ENCODE results near the gene ZFYVE9. TPM values are rescaled to one million over a fixed set of nuclear protein-coding genes. Genes with fewer than 3 reads are reported as not detected.
"Not testable (repeated sequence)": the region's sequence is repeated elsewhere in the genome, so short reads cannot be mapped to it uniquely, and the experiment has no call there.

Gene ZFYVE9
- total RNA-seq, 2 experiments from 2014 or later: 5.4 to 6.1 TPM

DNA sequence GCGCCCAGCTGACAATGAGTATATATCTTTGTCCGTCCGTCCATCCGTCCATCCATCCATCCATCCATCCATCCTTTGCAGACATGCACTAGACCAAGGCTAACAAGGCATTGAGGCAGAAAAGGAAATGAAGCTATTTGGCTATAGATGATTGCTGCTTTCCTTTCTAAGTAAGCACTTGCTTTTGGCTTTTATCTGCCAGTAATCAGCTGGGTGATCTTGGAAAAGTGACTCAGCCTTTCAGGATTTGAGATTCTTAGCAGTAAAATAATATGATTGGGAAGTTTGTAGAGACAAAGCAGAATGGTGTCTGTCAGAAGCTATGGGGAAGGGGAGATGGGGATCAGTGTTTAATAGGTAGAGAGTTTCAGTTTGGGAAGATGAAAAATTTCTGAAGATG, 22.7 kb downstream of the ZFYVE9 start:
- Histone ChIP-seq H3K4me1 (ENCODE audit: insufficient read depth, low read length) (no peaks in the 10 kb centered on the region), H3K27ac (ENCODE audit: low read depth in 1 of 2, low read length in 2 of 2) (no peak overlapping the region), H3K27me3 (ENCODE audit: control insufficient read depth in 1 of 2, insufficient read depth in 2 of 2, low read length in 2 of 2) (no peaks in the 10 kb centered on the region), H3K4me3 (ENCODE audit: low read length) (no peak overlapping the region), H3K36me3 (ENCODE audit: insufficient read depth, low read length) (no peaks in the 10 kb centered on the region), H3K9me3 (ENCODE audit: control insufficient read depth in 1 of 2, insufficient read depth in 1 of 2, low read length in 2 of 2) (no peaks in the 10 kb centered on the region)
- H3K9me3 Mint-ChIP-seq: peaks cover under 1% of the 10 kb centered on the region
- intact Hi-C loops (cut with DNase I, micrococcal nuclease): no loop called here
- H3K4me1 Mint-ChIP-seq (ENCODE audit: low read depth): no peaks in the 10 kb centered on the region
- no peak overlapping the region for H3K4me3 Mint-ChIP-seq
- DNase-seq (no peak), ATAC-seq (ENCODE audit: poor library complexity) (no peak)
- CTCF ChIA-PET: interaction anchor here (2.1 kb wide), 1 partner anchor 11 kb away, joined by 4 read pairs; no protein-coding TSS in a partner anchor
- peaks cover under 1% of the 10 kb centered on the region for H3K36me3 Mint-ChIP-seq (ENCODE audit: low read depth)
- no peak overlapping the region for H3K27ac Mint-ChIP-seq
- no peaks in the 10 kb centered on the region for H3K27me3 Mint-ChIP-seq
- TF ChIP-seq, protein P1, sequence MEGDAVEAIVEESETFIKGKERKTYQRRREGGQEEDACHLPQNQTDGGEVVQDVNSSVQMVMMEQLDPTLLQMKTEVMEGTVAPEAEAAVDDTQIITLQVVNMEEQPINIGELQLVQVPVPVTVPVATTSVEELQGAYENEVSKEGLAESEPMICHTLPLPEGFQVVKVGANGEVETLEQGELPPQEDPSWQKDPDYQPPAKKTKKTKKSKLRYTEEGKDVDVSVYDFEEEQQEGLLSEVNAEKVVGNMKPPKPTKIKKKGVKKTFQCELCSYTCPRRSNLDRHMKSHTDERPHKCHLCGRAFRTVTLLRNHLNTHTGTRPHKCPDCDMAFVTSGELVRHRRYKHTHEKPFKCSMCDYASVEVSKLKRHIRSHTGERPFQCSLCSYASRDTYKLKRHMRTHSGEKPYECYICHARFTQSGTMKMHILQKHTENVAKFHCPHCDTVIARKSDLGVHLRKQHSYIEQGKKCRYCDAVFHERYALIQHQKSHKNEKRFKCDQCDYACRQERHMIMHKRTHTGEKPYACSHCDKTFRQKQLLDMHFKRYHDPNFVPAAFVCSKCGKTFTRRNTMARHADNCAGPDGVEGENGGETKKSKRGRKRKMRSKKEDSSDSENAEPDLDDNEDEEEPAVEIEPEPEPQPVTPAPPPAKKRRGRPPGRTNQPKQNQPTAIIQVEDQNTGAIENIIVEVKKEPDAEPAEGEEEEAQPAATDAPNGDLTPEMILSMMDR (IDR thresholded peaks at IDR 0.05): no peak
- POLR2A ChIA-PET: no interaction called here

DNA sequence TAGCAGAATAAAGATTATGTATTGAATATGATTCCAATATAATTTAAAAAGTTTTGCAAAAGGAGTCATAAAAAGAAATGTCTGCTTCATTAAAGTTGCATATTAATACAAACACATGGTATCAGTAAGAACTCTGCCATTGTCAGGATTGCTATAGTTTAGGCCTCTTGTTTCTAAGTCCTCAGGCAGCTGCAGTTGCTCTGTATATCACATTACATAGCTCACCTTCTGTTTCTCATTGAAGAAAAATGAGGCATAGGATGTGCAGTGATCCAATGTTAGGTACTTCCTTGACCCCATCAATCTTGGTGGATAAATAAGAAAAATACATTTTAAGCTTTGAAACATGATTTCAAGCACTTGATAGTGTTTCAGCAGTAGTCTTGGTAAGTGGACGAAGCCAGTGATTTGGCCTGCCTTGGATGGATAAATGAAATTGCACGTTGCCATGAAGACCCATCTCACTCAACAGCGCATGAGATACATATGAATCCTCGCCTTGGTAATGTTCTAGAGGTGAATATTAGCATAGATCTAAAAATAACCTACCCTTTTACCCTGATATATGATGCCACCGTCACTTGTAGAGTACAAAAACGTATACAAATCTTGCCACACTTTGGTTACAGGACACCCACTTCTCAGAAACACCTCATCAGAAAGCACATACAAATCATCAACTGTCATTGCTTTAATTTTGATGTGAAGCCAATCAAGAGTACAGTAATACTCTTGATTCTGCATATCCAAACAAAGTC, 25.3 kb downstream of the ZFYVE9 start:
- H3K27me3 ChIP-seq (ENCODE audit: control insufficient read depth in 1 of 2, insufficient read depth in 2 of 2, low read length in 2 of 2): no peaks in the 10 kb centered on the region
- DNase-seq: no peak
- no peaks in the 10 kb centered on the region for H3K4me1 Mint-ChIP-seq (ENCODE audit: low read depth)
- ATAC-seq (ENCODE audit: poor library complexity): no peak
- H3K4me3 ChIP-seq (ENCODE audit: low read length): no peak overlapping the region
- POLR2A ChIA-PET: no interaction called here
- CTCF ChIA-PET: no interaction called here
- no peaks in the 10 kb centered on the region for H3K27me3 Mint-ChIP-seq
- H3K4me1 ChIP-seq (ENCODE audit: insufficient read depth, low read length): no peaks in the 10 kb centered on the region
- no peak overlapping the region for H3K4me3 Mint-ChIP-seq
- H3K27ac ChIP-seq (ENCODE audit: low read depth in 1 of 2, low read length in 2 of 2): no peak overlapping the region
- intact Hi-C loops (cut with DNase I, micrococcal nuclease): no loop called here
- H3K9me3 ChIP-seq (ENCODE audit: control insufficient read depth in 1 of 2, insufficient read depth in 1 of 2, low read length in 2 of 2): no peaks in the 10 kb centered on the region
- H3K36me3 Mint-ChIP-seq (ENCODE audit: low read depth): peaks cover 4% of the 10 kb centered on the region
- no peaks in the 10 kb centered on the region for H3K36me3 ChIP-seq (ENCODE audit: insufficient read depth, low read length)
- H3K9me3 Mint-ChIP-seq: peaks cover 2% of the 10 kb centered on the region
- TF ChIP-seq, protein P1 (IDR thresholded peaks at IDR 0.05): no peak
- H3K27ac Mint-ChIP-seq: no peak overlapping the region

DNA sequence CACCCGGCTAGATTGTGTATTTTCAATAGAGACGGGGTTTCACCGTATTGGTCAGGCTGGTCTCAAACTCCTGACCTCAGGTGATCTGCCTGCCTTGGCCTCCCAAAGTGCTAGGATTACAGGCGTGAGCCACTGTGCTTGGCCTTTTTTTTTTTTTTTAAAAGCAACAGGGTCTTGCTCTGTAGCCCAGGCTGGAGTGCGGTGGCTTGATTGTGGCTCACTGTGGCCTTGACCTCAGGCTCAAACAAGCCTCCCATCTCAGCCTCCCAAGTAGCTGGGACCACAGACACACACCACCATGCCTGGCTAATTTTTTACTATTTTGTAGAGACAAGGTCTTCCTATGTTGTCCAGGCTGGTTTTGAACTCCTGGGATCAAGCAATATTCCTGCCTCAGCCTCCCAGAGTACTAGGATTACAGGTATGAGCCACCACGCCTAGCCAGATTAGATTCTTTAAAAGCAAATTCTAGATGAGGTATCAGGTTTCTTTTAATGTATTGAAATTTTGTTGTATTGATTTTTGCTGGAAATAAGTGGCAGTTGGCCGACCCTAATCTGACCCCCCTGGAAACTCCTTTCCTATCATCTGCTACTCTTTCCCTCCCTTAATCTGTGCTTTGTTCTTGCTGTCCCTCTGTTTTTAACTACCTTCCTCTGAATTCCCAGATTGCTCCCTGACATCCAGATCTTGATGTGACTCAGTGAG, 26.6 kb downstream of the ZFYVE9 start:
- POLR2A ChIA-PET: no interaction called here
- Mint-ChIP-seq H3K4me3 (no peak overlapping the region), H3K27ac (no peak overlapping the region), H3K4me1 (ENCODE audit: low read depth) (no peaks in the 10 kb centered on the region), H3K36me3 (ENCODE audit: low read depth) (peaks cover 4% of the 10 kb centered on the region), H3K27me3 (no peaks in the 10 kb centered on the region), H3K9me3 (peaks cover 2% of the 10 kb centered on the region)
- ATAC-seq (ENCODE audit: poor library complexity) (no peak), DNase-seq (no peak)
- H3K4me1 ChIP-seq (ENCODE audit: insufficient read depth, low read length): no peaks in the 10 kb centered on the region
- no peak overlapping the region for H3K27ac ChIP-seq (ENCODE audit: low read depth in 1 of 2, low read length in 2 of 2)
- TF ChIP-seq, protein P1 (IDR thresholded peaks at IDR 0.05): no peak
- H3K36me3 ChIP-seq (ENCODE audit: insufficient read depth, low read length): no peaks in the 10 kb centered on the region
- H3K4me3 ChIP-seq (ENCODE audit: low read length): no peak overlapping the region
- intact Hi-C loops (cut with DNase I, micrococcal nuclease): no loop called here
- H3K9me3 ChIP-seq (ENCODE audit: control insufficient read depth in 1 of 2, insufficient read depth in 1 of 2, low read length in 2 of 2): no peaks in the 10 kb centered on the region
- no peaks in the 10 kb centered on the region for H3K27me3 ChIP-seq (ENCODE audit: control insufficient read depth in 1 of 2, insufficient read depth in 2 of 2, low read length in 2 of 2)
- CTCF ChIA-PET: no interaction called here

DNA sequence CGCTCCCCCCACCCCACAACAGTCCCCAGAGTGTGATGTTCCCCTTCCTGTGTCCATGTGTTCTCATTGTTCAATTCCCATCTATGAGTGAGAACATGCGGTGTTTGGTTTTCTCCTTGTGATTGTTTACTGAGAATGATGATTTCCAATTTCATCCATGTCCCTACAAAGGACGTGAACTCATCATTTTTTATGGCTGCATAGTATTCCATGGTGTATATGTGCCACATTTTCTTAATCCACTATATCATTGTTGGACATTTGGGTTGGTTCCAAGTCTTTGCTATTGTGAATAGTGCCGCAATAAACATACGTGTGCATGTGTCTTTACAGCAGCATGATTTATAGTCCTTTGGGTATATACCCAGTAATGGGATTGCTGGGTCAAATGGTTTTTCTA, 29.3 kb downstream of the ZFYVE9 start:
- ATAC-seq (ENCODE audit: poor library complexity); H3K36me3 ChIP-seq (ENCODE audit: insufficient read depth, low read length); H3K4me1 ChIP-seq (ENCODE audit: insufficient read depth, low read length); H3K27ac ChIP-seq (ENCODE audit: low read depth in 1 of 2, low read length in 2 of 2); POLR2A ChIA-PET; CTCF ChIA-PET; H3K36me3 Mint-ChIP-seq (ENCODE audit: low read depth); H3K4me1 Mint-ChIP-seq (ENCODE audit: low read depth); H3K27ac Mint-ChIP-seq; H3K9me3 ChIP-seq (ENCODE audit: control insufficient read depth in 1 of 2, insufficient read depth in 1 of 2, low read length in 2 of 2); intact Hi-C loops (cut with DNase I, micrococcal nuclease); H3K4me3 ChIP-seq (ENCODE audit: low read length); H3K27me3 Mint-ChIP-seq; H3K4me3 Mint-ChIP-seq; H3K27me3 ChIP-seq (ENCODE audit: control insufficient read depth in 1 of 2, insufficient read depth in 2 of 2, low read length in 2 of 2); H3K9me3 Mint-ChIP-seq; DNase-seq: not testable (repeated sequence)
